Activated naive CD8-positive, alpha-beta T cell treated with anti-CD3 and anti-CD28 coated beads for 36 hours (primary cell): ENCODE measurements around the gene MAP2K6. TPM values are rescaled to one million over a fixed set of nuclear protein-coding genes. Genes with fewer than 3 reads are reported as not detected.
A peak's percentile ranks its signal among the peaks of the same experiment; 100 is the strongest.

ENCODE experiments used
- DNase-seq: peaks from one replicate; pipeline ENCODE4 v3.0.0; 2021
- H3K27ac Mint-ChIP-seq: one replicate; pipeline ENCODE4 v1.8.0; 2022; ENCODE audit warnings: mild to moderate bottlenecking, moderate library complexity, mixed read lengths
- H3K27me3 Mint-ChIP-seq: one replicate; pipeline ENCODE4 v1.8.0; 2022; ENCODE audit warnings: mild to moderate bottlenecking, mixed read lengths
- H3K36me3 Mint-ChIP-seq: one replicate; pipeline ENCODE4 v1.8.0; 2021; ENCODE audit warnings: mild to moderate bottlenecking, mixed read lengths
- H3K4me1 Mint-ChIP-seq: one replicate; pipeline ENCODE4 v1.8.0; 2021; ENCODE audit warnings: mixed read lengths
- H3K4me3 Mint-ChIP-seq: one replicate; pipeline ENCODE4 v1.8.0; 2022; ENCODE audit warnings: mild to moderate bottlenecking, moderate library complexity, mixed read lengths
- H3K9me3 Mint-ChIP-seq: one replicate; pipeline ENCODE4 v1.8.0; 2022; ENCODE audit warnings: mixed read lengths
- total RNA-seq, 2 experiments: library from RNA; stranded (reverse); gene quantifications; one replicate each; pipeline ENCODE4 v1.2.3, GENCODE V29; 2021

Gene MAP2K6
- total RNA-seq, 2 experiments from 2014 or later = 2.7 to 2.9 TPM

- no peak overlapping the region for H3K27ac Mint-ChIP-seq
- peaks cover 17% of the 10 kb centered on the region for H3K4me1 Mint-ChIP-seq
- no peak for DNase-seq
- no peaks in the 10 kb centered on the region for H3K9me3 Mint-ChIP-seq
- no peaks in the 10 kb centered on the region for H3K27me3 Mint-ChIP-seq
- no peaks in the 10 kb centered on the region for H3K36me3 Mint-ChIP-seq
- no peak overlapping the region for H3K4me3 Mint-ChIP-seq
These were observed 934 bp downstream of the MAP2K6 start for GRCh38 chr17:69415431-69415830.

GRCh38 chr17:69417545-69418483, 3.3 kb downstream of the MAP2K6 start:
- Mint-ChIP-seq H3K36me3 (no peaks in the 10 kb centered on the region), H3K4me3 (no peak overlapping the region)

GRCh38 chr17:69418535-69418934, 4.0 kb downstream of the MAP2K6 start:
- DNase-seq = no peak
- peak overlapping the region; percentile 19 for H3K4me3 Mint-ChIP-seq
- no peaks in the 10 kb centered on the region for H3K27me3 Mint-ChIP-seq
- no peaks in the 10 kb centered on the region for H3K36me3 Mint-ChIP-seq
- no peaks in the 10 kb centered on the region for H3K9me3 Mint-ChIP-seq
- peaks cover 26% of the 10 kb centered on the region for H3K4me1 Mint-ChIP-seq
- H3K27ac Mint-ChIP-seq = no peak overlapping the region

More at GRCh38 chr17:69417545-69418483, 3.3 kb downstream of the MAP2K6 start:
- peaks cover 20% of the 10 kb centered on the region for H3K4me1 Mint-ChIP-seq
- DNase-seq = no peak
- H3K27me3 Mint-ChIP-seq = no peaks in the 10 kb centered on the region
- no peak overlapping the region for H3K27ac Mint-ChIP-seq
- no peaks in the 10 kb centered on the region for H3K9me3 Mint-ChIP-seq

GRCh38 chr17:69423450-69423849, 9.0 kb downstream of the MAP2K6 start:
- Mint-ChIP-seq H3K36me3 (peaks cover 4% of the 10 kb centered on the region), H3K27me3 (no peaks in the 10 kb centered on the region), H3K9me3 (no peaks in the 10 kb centered on the region), H3K4me1 (peaks cover 54% of the 10 kb centered on the region), H3K27ac (peak overlapping the region; percentile 79), H3K4me3 (peak overlapping the region; percentile 60)
- peak; percentile 14 for DNase-seq

- no peak overlapping the region for H3K4me3 Mint-ChIP-seq
- H3K36me3 Mint-ChIP-seq = peaks cover 4% of the 10 kb centered on the region
- H3K4me1 Mint-ChIP-seq = peaks cover 58% of the 10 kb centered on the region
- no peak overlapping the region for H3K27ac Mint-ChIP-seq
- no peaks in the 10 kb centered on the region for H3K27me3 Mint-ChIP-seq
- no peak for DNase-seq
- H3K9me3 Mint-ChIP-seq = no peaks in the 10 kb centered on the region
These were observed 10.0 kb downstream of the MAP2K6 start for GRCh38 chr17:69424287-69425041.

GRCh38 chr17:69425978-69426377, 11.5 kb downstream of the MAP2K6 start:
- peaks cover 64% of the 10 kb centered on the region for H3K4me1 Mint-ChIP-seq
- H3K9me3 Mint-ChIP-seq = no peaks in the 10 kb centered on the region
- no peak overlapping the region for H3K27ac Mint-ChIP-seq
- H3K36me3 Mint-ChIP-seq = peaks cover 7% of the 10 kb centered on the region
- DNase-seq = no peak
- no peak overlapping the region for H3K4me3 Mint-ChIP-seq
- no peaks in the 10 kb centered on the region for H3K27me3 Mint-ChIP-seq

- Mint-ChIP-seq H3K9me3 (no peaks in the 10 kb centered on the region), H3K4me3 (no peak overlapping the region), H3K27me3 (no peaks in the 10 kb centered on the region), H3K36me3 (peaks cover 7% of the 10 kb centered on the region), H3K27ac (no peak overlapping the region), H3K4me1 (peaks cover 61% of the 10 kb centered on the region)
- no peak for DNase-seq
These were observed 13.1 kb downstream of the MAP2K6 start for GRCh38 chr17:69427486-69428197.

- no peak overlapping the region for H3K4me3 Mint-ChIP-seq
- H3K27me3 Mint-ChIP-seq = no peaks in the 10 kb centered on the region
- H3K36me3 Mint-ChIP-seq = peaks cover 7% of the 10 kb centered on the region
- peaks cover 58% of the 10 kb centered on the region for H3K4me1 Mint-ChIP-seq
- no peak overlapping the region for H3K27ac Mint-ChIP-seq
- DNase-seq = no peak
- H3K9me3 Mint-ChIP-seq = no peaks in the 10 kb centered on the region
These were observed 13.9 kb downstream of the MAP2K6 start for GRCh38 chr17:69428252-69428980.

- peaks cover 7% of the 10 kb centered on the region for H3K36me3 Mint-ChIP-seq
- H3K27ac Mint-ChIP-seq = peak overlapping the region; percentile 11
- no peaks in the 10 kb centered on the region for H3K9me3 Mint-ChIP-seq
- no peak overlapping the region for H3K4me3 Mint-ChIP-seq
- peaks cover 53% of the 10 kb centered on the region for H3K4me1 Mint-ChIP-seq
- H3K27me3 Mint-ChIP-seq = no peaks in the 10 kb centered on the region
- no peak for DNase-seq
These were observed 16.0 kb downstream of the MAP2K6 start for GRCh38 chr17:69430488-69430887.

GRCh38 chr17:69431835-69432234, 17.3 kb downstream of the MAP2K6 start:
- Mint-ChIP-seq H3K27ac (no peak overlapping the region), H3K27me3 (no peaks in the 10 kb centered on the region)
- DNase-seq = no peak

GRCh38 chr17:69433093-69433492, 18.6 kb downstream of the MAP2K6 start:
- Mint-ChIP-seq H3K36me3 (peaks cover 7% of the 10 kb centered on the region), H3K4me1 (peaks cover 37% of the 10 kb centered on the region), H3K27ac (no peak overlapping the region), H3K9me3 (peaks cover 2% of the 10 kb centered on the region), H3K27me3 (no peaks in the 10 kb centered on the region), H3K4me3 (no peak overlapping the region)
- no peak for DNase-seq

More at GRCh38 chr17:69431835-69432234, 17.3 kb downstream of the MAP2K6 start:
- H3K9me3 Mint-ChIP-seq = no peaks in the 10 kb centered on the region
- H3K36me3 Mint-ChIP-seq = peaks cover 4% of the 10 kb centered on the region
- H3K4me1 Mint-ChIP-seq = peaks cover 43% of the 10 kb centered on the region
- no peak overlapping the region for H3K4me3 Mint-ChIP-seq

- Mint-ChIP-seq H3K4me3 (no peak overlapping the region), H3K27ac (peak overlapping the region; percentile 27), H3K4me1 (peaks cover 28% of the 10 kb centered on the region)
These were observed 19.7 kb downstream of the MAP2K6 start for GRCh38 chr17:69434164-69434579.

GRCh38 chr17:69435971-69436696, 21.6 kb downstream of the MAP2K6 start:
- Mint-ChIP-seq H3K9me3 (peaks cover 17% of the 10 kb centered on the region), H3K27me3 (no peaks in the 10 kb centered on the region), H3K4me1 (peaks cover 14% of the 10 kb centered on the region), H3K4me3 (no peak overlapping the region), H3K27ac (no peak overlapping the region), H3K36me3 (peaks cover 17% of the 10 kb centered on the region)
- DNase-seq = no peak

More at GRCh38 chr17:69434164-69434579, 19.7 kb downstream of the MAP2K6 start:
- DNase-seq = no peak
- Mint-ChIP-seq H3K27me3 (no peaks in the 10 kb centered on the region), H3K36me3 (peaks cover 10% of the 10 kb centered on the region), H3K9me3 (peaks cover 5% of the 10 kb centered on the region)

GRCh38 chr17:69437475-69437874, 23.0 kb downstream of the MAP2K6 start:
- no peak for DNase-seq
- H3K27ac Mint-ChIP-seq = no peak overlapping the region

More at GRCh38 chr17:69437475-69437874, 23.0 kb downstream of the MAP2K6 start:
- Mint-ChIP-seq H3K36me3 (peaks cover 17% of the 10 kb centered on the region), H3K4me3 (no peak overlapping the region), H3K9me3 (peaks cover 17% of the 10 kb centered on the region), H3K27me3 (no peaks in the 10 kb centered on the region), H3K4me1 (peaks cover 14% of the 10 kb centered on the region)
